Medulla oblongata (tissue), 1 donor: ENCODE results near the gene MUTYH.
A peak's percentile ranks its signal among the peaks of the same experiment; 100 is the strongest.
"Not testable (repeated sequence)": the region's sequence is repeated elsewhere in the genome, so short reads cannot be mapped to it uniquely, and the experiment has no call there.

ENCODE experiments used
- DNase-seq: peaks from one replicate; pipeline ENCODE4 v3.0.0-alpha.2; 2015; ENCODE audit errors: extremely low spot score

MUTYH gene

GRCh38 chr1:45339789-45340558 is at the start of gene MUTYH, which contains the start of gene TOE1:
MUTYH (minus strand) TSS chr1:45340440; CDS start chr1:45334505, 5,935 bp downstream.
TOE1 (plus strand) TSS chr1:45340170; CDS start chr1:45340253, 83 bp downstream.
- peak; percentile 93 for DNase-seq

- DNase-seq = no peak
Observed at GRCh38 chr1:45386219-45386618, 46.0 kb upstream of the MUTYH start.

GRCh38 chr1:45385302-45385701 is 45.1 kb upstream of the MUTYH start:
- no peak for DNase-seq

GRCh38 chr1:45384213-45384612 is 44.0 kb upstream of the MUTYH start:
- not testable (repeated sequence) for DNase-seq

- DNase-seq = no peak
Observed at GRCh38 chr1:45383191-45383590, 43.0 kb upstream of the MUTYH start.

- no peak for DNase-seq
Observed at GRCh38 chr1:45381243-45381642, 41.0 kb upstream of the MUTYH start.

- no peak for DNase-seq
Observed at GRCh38 chr1:45380730-45381129, 40.5 kb upstream of the MUTYH start.

- no peak for DNase-seq
Observed at GRCh38 chr1:45380125-45380524, 39.9 kb upstream of the MUTYH start.

- no peak for DNase-seq
Observed at GRCh38 chr1:45379524-45379923, 39.3 kb upstream of the MUTYH start.

- DNase-seq = no peak
Observed at GRCh38 chr1:45378184-45378583, 37.9 kb upstream of the MUTYH start.

GRCh38 chr1:45375104-45376090 is 35.2 kb upstream of the MUTYH start:
- DNase-seq = no peak

GRCh38 chr1:45373573-45373972 is 33.3 kb upstream of the MUTYH start:
- DNase-seq = no peak

GRCh38 chr1:45370575-45370974 is 30.3 kb upstream of the MUTYH start:
- no peak for DNase-seq

- peak; percentile 85 for DNase-seq
Observed at GRCh38 chr1:45365051-45365450, 24.8 kb upstream of the MUTYH start.

GRCh38 chr1:45364294-45364693 is 24.1 kb upstream of the MUTYH start:
- DNase-seq = no peak

GRCh38 chr1:45360981-45361380 is 20.7 kb upstream of the MUTYH start:
- peak; percentile 69 for DNase-seq

- peak; percentile 92 for DNase-seq
Observed at GRCh38 chr1:45359882-45360513, 19.8 kb upstream of the MUTYH start.

- DNase-seq = no peak
Observed at GRCh38 chr1:45356186-45356585, 15.9 kb upstream of the MUTYH start.

GRCh38 chr1:45355683-45356082 is 15.4 kb upstream of the MUTYH start:
- no peak for DNase-seq

GRCh38 chr1:45354838-45355237 is 14.6 kb upstream of the MUTYH start:
- no peak for DNase-seq

GRCh38 chr1:45353685-45354084 is 13.4 kb upstream of the MUTYH start:
- DNase-seq = peak; percentile 61

- DNase-seq = no peak
Observed at GRCh38 chr1:45351508-45351907, 11.3 kb upstream of the MUTYH start.
